ENCODE results near the gene LGALS7B.

- TF ChIP-seq ZMAT4 (CRISPR knock-in tag; IDR thresholded peaks at IDR 0.05) (no peak), CTCF (IDR thresholded peaks at IDR 0.05) (no peak), ELF4 (CRISPR knock-in tag; IDR thresholded peaks at IDR 0.05; ENCODE audit: low read depth) (no peak), TP53 (CRISPR knock-in tag; IDR thresholded peaks at IDR 0.05) (no peak), ARID4B (CRISPR knock-in tag; IDR thresholded peaks at IDR 0.05; ENCODE audit: borderline replicate concordance) (no peak), FOXP4 (CRISPR knock-in tag; IDR thresholded peaks at IDR 0.05) (no peak), CBFB (CRISPR knock-in tag; IDR thresholded peaks at IDR 0.05; ENCODE audit: low read depth) (no peak), ETV6 (CRISPR knock-in tag; IDR thresholded peaks at IDR 0.05) (no peak), PRRX2 (CRISPR knock-in tag; IDR thresholded peaks at IDR 0.05) (no peak), NR3C1 (CRISPR knock-in tag; conservative IDR thresholded peaks at IDR 0.05; ENCODE audit: low read depth) (no peak), KAT7 (CRISPR knock-in tag; IDR thresholded peaks at IDR 0.05; ENCODE audit: borderline replicate concordance) (no peak)
Measured at GRCh38 chr19:38743394-38744297, 45.4 kb upstream of the LGALS7B start.
